Fibroblast of lung (primary cell): ENCODE results near the gene RPRM. TPM values are rescaled to one million over a fixed set of nuclear protein-coding genes. Genes with fewer than 3 reads are reported as not detected.
"Not testable (repeated sequence)": the region's sequence is repeated elsewhere in the genome, so short reads cannot be mapped to it uniquely, and the experiment has no call there.

Experiments used
- DNase-seq, 2 donors: peaks; one replicate each; pipeline versions ENCODE4 v3.0.0 to v3.0.0-alpha.2; 2010; ENCODE audit warnings: low read depth in 2 of 2
- H2AFZ ChIP-seq: 2 replicates; pipeline ENCODE4 v1.5.1; 2012; ENCODE audit warnings: low read length, control low read depth, inconsistent platforms
- H3K27ac ChIP-seq: 2 replicates; pipeline ENCODE4 v1.5.1; 2011; ENCODE audit warnings: low read length, control low read depth; ENCODE audit not compliant: insufficient read depth
- H3K27me3 ChIP-seq: 2 replicates; pipeline ENCODE4 v1.5.1; 2011; ENCODE audit warnings: mild to moderate bottlenecking, low read length; ENCODE audit not compliant: control insufficient read depth, insufficient read depth
- H3K36me3 ChIP-seq: 2 replicates; pipeline ENCODE4 v1.5.1; 2011; ENCODE audit warnings: low read length; ENCODE audit not compliant: control insufficient read depth, insufficient read depth
- H3K4me1 ChIP-seq: 2 replicates; pipeline ENCODE4 v1.5.1; 2011; ENCODE audit warnings: low read length; ENCODE audit not compliant: control insufficient read depth, insufficient read depth; ENCODE audit errors: extremely low read depth
- H3K4me2 ChIP-seq: 2 replicates; pipeline ENCODE4 v1.5.1; 2011; ENCODE audit warnings: low read length, control low read depth; ENCODE audit not compliant: insufficient read depth; ENCODE audit errors: extremely low read depth
- H3K4me3 ChIP-seq, 4 experiments: fragments of 200-600 bp in 1 of 4; sonication (generic) in 1 of 4; replicated peaks in 1 of 4; 2 replicates each; pipeline ENCODE4 v1.5.1; 2011 to 2016; ENCODE audit warnings: low read length in 4 of 4, low read depth in 3 of 4, mild to moderate bottlenecking in 3 of 4, control low read depth in 2 of 4, inconsistent platforms in 1 of 4, mixed read lengths in 1 of 4; ENCODE audit not compliant: insufficient read depth in 1 of 4; ENCODE audit errors: control extremely low read depth in 1 of 4
- H3K79me2 ChIP-seq: 2 replicates; pipeline ENCODE4 v1.5.1; 2012; ENCODE audit warnings: mild to moderate bottlenecking, low read length, inconsistent platforms; ENCODE audit not compliant: control insufficient read depth, insufficient read depth
- H3K9ac ChIP-seq: 2 replicates; pipeline ENCODE4 v1.5.1; 2011; ENCODE audit warnings: mild to moderate bottlenecking, low read length, control low read depth; ENCODE audit not compliant: insufficient read depth
- H3K9me3 ChIP-seq: 2 replicates; pipeline ENCODE4 v1.5.1; 2012; ENCODE audit warnings: low read depth, low read length; ENCODE audit not compliant: control insufficient read depth, insufficient read depth
- H4K20me1 ChIP-seq: 2 replicates; pipeline ENCODE4 v1.5.1; 2011; ENCODE audit warnings: low read length; ENCODE audit not compliant: control insufficient read depth, insufficient read depth; ENCODE audit errors: extremely low read depth
- CTCF ChIP-seq, 2 donors: IDR thresholded peaks in 1 of 2; conservative IDR thresholded peaks in 1 of 2; 1 replicate in 1 of 2; 2 replicates in 1 of 2; pipeline ENCODE4 v1.5.1; 2011 to 2012; ENCODE audit warnings: low read length in 2 of 2, control low read depth in 1 of 2, inconsistent platforms in 1 of 2, low read depth in 1 of 2, mild to moderate bottlenecking in 1 of 2
- EZH2 ChIP-seq: IDR thresholded peaks from 2 replicates; pipeline ENCODE4 v1.5.1; 2012; ENCODE audit warnings: low read length, control low read depth, mild to moderate bottlenecking; ENCODE audit errors: missing control alignments
- polyA plus RNA-seq, 2 donors: library from polyadenylated mRNA; depleted of rRNA in 1 of 2; stranded (reverse) in 1 of 2; unstranded in 1 of 2; fragments of >200 nt; gene quantifications; 2 replicates each; pipeline ENCODE4 v1.2.1, GENCODE V29; 2011 to 2012; ENCODE audit warnings: missing spikeins in 1 of 2
- total RNA-seq: library from RNA; depleted of rRNA; stranded (reverse); fragments of >200 nt; gene quantifications from 2 replicates; pipeline ENCODE4 v1.2.1, GENCODE V29; 2014

RPRM gene
- total and polyA plus RNA-seq, 2 donors (not counting 1 experiment from before 2014, with no cell fraction given) = not detected

- H2AFZ ChIP-seq = no peak overlapping the region
These were observed 35.5 kb downstream of the RPRM start for GRCh38 chr2:153443106-153443505.

GRCh38 chr2:153442616-153443015, 35.9 kb downstream of the RPRM start:
- not testable (repeated sequence) for H3K4me2 ChIP-seq

More at GRCh38 chr2:153443106-153443505, 35.5 kb downstream of the RPRM start:
- Histone ChIP-seq H3K4me3 (no peak overlapping the region), H3K36me3 (no peaks in the 10 kb centered on the region), H3K27me3 (no peaks in the 10 kb centered on the region), H3K79me2 (no peaks in the 10 kb centered on the region), H3K9me3 (no peaks in the 10 kb centered on the region), H3K4me2 (no peak overlapping the region), H3K9ac (no peak overlapping the region), H3K27ac (no peak overlapping the region), H3K4me1 (no peaks in the 10 kb centered on the region), H4K20me1 (no peaks in the 10 kb centered on the region)
- TF ChIP-seq CTCF (conservative IDR thresholded peaks at IDR 0.05 in 1 of 2, IDR thresholded peaks at IDR 0.05 in 1 of 2; ENCODE audit: low read depth in 1 of 2, low read length in 2 of 2) = no peak
- no peak for TF ChIP-seq EZH2
- no peak for DNase-seq

GRCh38 chr2:153440090-153440489, 38.5 kb downstream of the RPRM start:
- H3K79me2 ChIP-seq, H3K27me3 ChIP-seq, H3K9ac ChIP-seq, H4K20me1 ChIP-seq, H3K4me2 ChIP-seq, H3K27ac ChIP-seq, H3K4me1 ChIP-seq, DNase-seq, H3K4me3 ChIP-seq, H2AFZ ChIP-seq, H3K9me3 ChIP-seq, H3K36me3 ChIP-seq: not testable (repeated sequence)

More at GRCh38 chr2:153442616-153443015, 35.9 kb downstream of the RPRM start:
- not testable (repeated sequence) for DNase-seq, H3K4me3 ChIP-seq, H3K27ac ChIP-seq, H3K9me3 ChIP-seq, H3K4me1 ChIP-seq, H3K9ac ChIP-seq, H3K27me3 ChIP-seq, H2AFZ ChIP-seq, H4K20me1 ChIP-seq, H3K79me2 ChIP-seq, H3K36me3 ChIP-seq

DNA sequence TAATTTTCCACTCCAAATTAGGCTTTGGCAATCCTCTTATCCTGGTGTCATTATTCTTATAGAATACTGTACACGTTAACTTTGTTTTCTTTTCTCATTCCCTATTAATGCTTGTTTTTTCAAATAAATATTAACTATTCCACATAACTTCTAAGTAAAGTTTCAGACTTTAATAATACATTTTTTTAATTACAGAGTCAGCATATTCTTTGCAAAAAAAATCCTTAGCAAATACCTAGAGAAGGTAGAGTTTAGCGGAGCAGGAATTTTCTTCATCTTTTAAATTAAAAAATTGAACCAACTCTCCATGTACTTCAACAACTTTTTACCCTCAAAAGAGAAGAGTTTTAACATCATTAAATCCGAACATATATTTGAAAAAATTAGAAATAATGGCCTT, 45.2 kb downstream of the RPRM start:
- Histone ChIP-seq H3K79me2 (no peaks in the 10 kb centered on the region), H3K4me2 (no peak overlapping the region), H3K36me3 (no peaks in the 10 kb centered on the region), H3K9me3 (no peaks in the 10 kb centered on the region), H3K4me3 (no peak overlapping the region), H2AFZ (no peak overlapping the region), H3K4me1 (no peaks in the 10 kb centered on the region), H3K27ac (no peak overlapping the region), H4K20me1 (no peaks in the 10 kb centered on the region), H3K27me3 (no peaks in the 10 kb centered on the region), H3K9ac (no peak overlapping the region)
- TF ChIP-seq CTCF (conservative IDR thresholded peaks at IDR 0.05 in 1 of 2, IDR thresholded peaks at IDR 0.05 in 1 of 2; ENCODE audit: low read depth in 1 of 2, low read length in 2 of 2) = no peak
- TF ChIP-seq EZH2 = no peak
- no peak for DNase-seq
